ENCODE results near the gene SCN3A. TPM values are rescaled to one million over a fixed set of nuclear protein-coding genes. Genes with fewer than 3 reads are reported as not detected.

SCN3A gene
- total RNA-seq, 1 experiment from 2014 or later = 0.35 TPM

GRCh38 chr2:165114346-165114939 lies 89.4 kb downstream of the SCN3A start:
- DNase-seq (ENCODE audit: extremely low read depth, low read depth) = peak; percentile 30

- peak; percentile 7 for DNase-seq (ENCODE audit: extremely low read depth, low read depth)
Observed at GRCh38 chr2:165113414-165113813, 90.4 kb downstream of the SCN3A start.

GRCh38 chr2:165112789-165113188 lies 91.1 kb downstream of the SCN3A start:
- DNase-seq (ENCODE audit: extremely low read depth, low read depth) = no peak

GRCh38 chr2:165112133-165112573 lies 91.7 kb downstream of the SCN3A start:
- DNase-seq (ENCODE audit: extremely low read depth, low read depth) = no peak

- DNase-seq (ENCODE audit: extremely low read depth, low read depth) = no peak
Observed at GRCh38 chr2:165110394-165110793, 93.5 kb downstream of the SCN3A start.

- DNase-seq (ENCODE audit: extremely low read depth, low read depth) = no peak
Observed at GRCh38 chr2:165109915-165110314, 93.9 kb downstream of the SCN3A start.

GRCh38 chr2:165105926-165106325 lies 97.9 kb downstream of the SCN3A start:
- no peak for DNase-seq (ENCODE audit: extremely low read depth, low read depth)

- DNase-seq (ENCODE audit: extremely low read depth, low read depth) = no peak
Observed at GRCh38 chr2:165087933-165088901, 115.6 kb downstream of the SCN3A start.

- DNase-seq (ENCODE audit: extremely low read depth, low read depth) = no peak
Observed at GRCh38 chr2:165086337-165086736, 117.5 kb downstream of the SCN3A start.

- DNase-seq (ENCODE audit: extremely low read depth, low read depth) = no peak
Observed at GRCh38 chr2:165083326-165083725, 120.5 kb downstream of the SCN3A start.

GRCh38 chr2:165082479-165082878 lies 121.4 kb downstream of the SCN3A start:
- no peak for DNase-seq (ENCODE audit: extremely low read depth, low read depth)

GRCh38 chr2:165081276-165081675 lies 122.6 kb downstream of the SCN3A start:
- DNase-seq (ENCODE audit: extremely low read depth, low read depth) = no peak

GRCh38 chr2:165079432-165079831 lies 124.4 kb downstream of the SCN3A start:
- DNase-seq (ENCODE audit: extremely low read depth, low read depth) = no peak

- no peak for DNase-seq (ENCODE audit: extremely low read depth, low read depth)
Observed at GRCh38 chr2:165078913-165079312, 124.9 kb downstream of the SCN3A start.

- no peak for DNase-seq (ENCODE audit: extremely low read depth, low read depth)
Observed at GRCh38 chr2:165074884-165075283, 129.0 kb downstream of the SCN3A start.

- DNase-seq (ENCODE audit: extremely low read depth, low read depth) = no peak
Observed at GRCh38 chr2:165074323-165074722, 129.5 kb downstream of the SCN3A start.

GRCh38 chr2:165070076-165070475 lies 133.8 kb downstream of the SCN3A start:
- DNase-seq (ENCODE audit: extremely low read depth, low read depth) = no peak

- no peak for DNase-seq (ENCODE audit: extremely low read depth, low read depth)
Observed at GRCh38 chr2:165069151-165069550, 134.7 kb downstream of the SCN3A start.

- DNase-seq (ENCODE audit: extremely low read depth, low read depth) = no peak
Observed at GRCh38 chr2:165068487-165068757, 135.4 kb downstream of the SCN3A start.

GRCh38 chr2:165067643-165068486 lies 136.0 kb downstream of the SCN3A start:
- peak; percentile 30 for DNase-seq (ENCODE audit: extremely low read depth, low read depth)

GRCh38 chr2:165064743-165065142 lies 139.1 kb downstream of the SCN3A start:
- no peak for DNase-seq (ENCODE audit: extremely low read depth, low read depth)

Data from NCI-H460 (cell line).